ENCODE results near the gene STK11.

GRCh38 chr19:1241417-1242095 is 36.0 kb downstream of the STK11 start, which contains the start of gene ATP5F1D:
- TF ChIP-seq CTCF (IDR thresholded peaks at IDR 0.05) = peak in 1 of 3 experiments; percentile 22
- TF ChIP-seq POLR2A (IDR thresholded peaks at IDR 0.05; ENCODE audit: low read depth) = peak; percentile 18
